GM19023 (cell line): ENCODE measurements around the gene DCDC2C.

ENCODE experiments used
- ATAC-seq: cut with Tn5 transposase; IDR thresholded peaks from one replicate; pipeline ENCODE4 v1.9.1; 2021; ENCODE audit warnings: mild to moderate bottlenecking, moderate library complexity; ENCODE audit not compliant: unreplicated experiment

DCDC2C gene

GRCh38 chr2:3769766-3770165 lies 66.4 kb downstream of the DCDC2C start:
- no peak for ATAC-seq

- no peak for ATAC-seq
Measured at GRCh38 chr2:3770724-3771415, 67.5 kb downstream of the DCDC2C start.

- ATAC-seq, result no peak
Measured at GRCh38 chr2:3771576-3771975, 68.2 kb downstream of the DCDC2C start.

- no peak for ATAC-seq
Measured at GRCh38 chr2:3774336-3774735, 71.0 kb downstream of the DCDC2C start.

GRCh38 chr2:3776311-3776710 lies 72.9 kb downstream of the DCDC2C start:
- no peak for ATAC-seq

- ATAC-seq, result no peak
Measured at GRCh38 chr2:3777966-3778365, 74.6 kb downstream of the DCDC2C start.

GRCh38 chr2:3778851-3779495 lies 75.6 kb downstream of the DCDC2C start:
- ATAC-seq, result no peak

- no peak for ATAC-seq
Measured at GRCh38 chr2:3779496-3780049, 76.2 kb downstream of the DCDC2C start.

- peak; percentile 96 for ATAC-seq
Measured at GRCh38 chr2:3780477-3781402, 77.4 kb downstream of the DCDC2C start.

- ATAC-seq, result no peak
Measured at GRCh38 chr2:3784731-3785130, 81.4 kb downstream of the DCDC2C start.

GRCh38 chr2:3785220-3785889 lies 82.0 kb downstream of the DCDC2C start:
- ATAC-seq, result no peak

GRCh38 chr2:3785890-3786273 lies 82.5 kb downstream of the DCDC2C start:
- no peak for ATAC-seq

- ATAC-seq, result no peak
Measured at GRCh38 chr2:3787768-3788167, 84.4 kb downstream of the DCDC2C start.

GRCh38 chr2:3789256-3789655 lies 85.9 kb downstream of the DCDC2C start:
- no peak for ATAC-seq

- ATAC-seq, result no peak
Measured at GRCh38 chr2:3793249-3793648, 89.9 kb downstream of the DCDC2C start.

GRCh38 chr2:3801506-3801905 lies 98.1 kb downstream of the DCDC2C start:
- ATAC-seq, result no peak

GRCh38 chr2:3805201-3805939 lies 102.0 kb downstream of the DCDC2C start:
- no peak for ATAC-seq

- ATAC-seq, result no peak
Measured at GRCh38 chr2:3806168-3806567, 102.8 kb downstream of the DCDC2C start.

- no peak for ATAC-seq
Measured at GRCh38 chr2:3806730-3807129, 103.4 kb downstream of the DCDC2C start.

GRCh38 chr2:3807853-3808252 lies 104.5 kb downstream of the DCDC2C start:
- no peak for ATAC-seq
